ENCODE results near the gene GRAMD1B.

Gene GRAMD1B

DNA sequence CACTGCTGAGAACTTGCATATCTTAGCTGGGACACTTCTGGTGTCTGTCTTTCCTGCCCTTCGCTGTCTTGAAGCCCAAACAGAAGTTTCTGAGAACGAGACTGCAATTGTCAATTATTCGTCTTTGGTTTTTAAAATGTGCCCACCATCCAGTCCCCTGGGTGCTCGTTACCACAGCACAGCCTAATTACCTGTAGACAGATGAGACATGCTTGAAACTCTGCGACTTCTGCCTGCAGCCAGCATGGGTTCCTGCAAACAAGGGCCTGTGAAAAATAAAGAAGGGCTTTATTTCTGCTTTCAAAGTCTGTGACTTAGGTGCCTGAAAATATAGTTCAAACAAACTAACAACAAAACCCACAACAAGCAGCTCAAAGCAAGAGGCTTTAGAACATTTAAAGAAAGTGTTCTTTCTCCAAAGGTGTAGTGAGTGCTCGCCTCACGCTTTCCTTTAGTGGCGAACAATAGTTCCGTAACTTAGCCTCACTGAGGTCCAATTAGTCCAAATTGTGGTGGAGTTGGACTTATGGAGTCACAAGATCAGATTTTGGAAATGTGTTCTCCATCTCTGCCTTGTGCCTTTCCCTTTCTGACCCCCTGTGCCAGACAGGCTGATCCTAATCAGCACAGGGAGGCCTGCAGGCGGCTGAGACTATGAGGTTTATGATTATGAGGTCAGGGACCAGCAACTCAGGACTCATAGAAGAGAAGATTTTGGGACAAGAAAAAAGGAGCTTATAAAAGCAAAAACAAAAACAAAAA lies 20.4 kb upstream of the GRAMD1B start:
- FAIRE-seq = no peak

DNA sequence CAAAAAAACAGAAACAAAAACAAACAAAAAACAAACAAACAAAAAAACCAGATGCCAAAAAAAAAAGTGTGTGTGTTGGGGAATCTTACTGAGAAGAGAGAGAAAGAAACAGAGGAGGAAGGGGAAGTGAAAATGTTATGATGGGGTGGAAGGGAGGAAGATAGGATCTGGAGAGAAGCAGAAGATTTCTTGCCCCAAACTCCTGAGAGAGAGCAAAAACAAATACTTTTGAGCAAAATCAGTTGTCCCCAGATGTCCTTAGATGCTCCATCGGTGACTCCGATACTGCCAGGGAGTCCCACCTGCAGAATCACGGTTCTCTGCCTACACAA lies 19.9 kb upstream of the GRAMD1B start:
- FAIRE-seq = no peak

DNA sequence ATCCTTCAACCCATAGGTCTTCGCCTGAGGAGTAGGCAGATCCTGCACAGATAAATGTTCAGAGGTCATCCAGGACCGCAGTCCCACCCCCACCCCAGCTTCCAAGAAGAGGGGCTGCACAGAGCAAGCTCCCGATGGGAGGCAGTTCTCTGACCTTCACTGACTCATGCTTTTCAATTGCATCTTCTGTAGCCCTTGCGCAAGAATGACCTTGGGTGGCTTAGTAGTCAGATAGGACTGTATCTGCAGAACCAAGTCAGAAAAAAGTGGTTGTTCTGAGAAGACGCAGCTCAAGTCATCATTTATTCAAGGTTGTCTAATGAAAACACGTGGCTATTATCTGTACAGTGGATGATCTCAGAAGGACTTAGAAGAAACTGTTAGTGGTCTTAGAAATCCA lies 16.4 kb upstream of the GRAMD1B start:
- FAIRE-seq = no peak

GRCh38 chr11:123416566-123416965 lies 13.5 kb upstream of the GRAMD1B start:
- no peak for FAIRE-seq

- FAIRE-seq = no peak
These were observed 11.5 kb upstream of the GRAMD1B start for GRCh38 chr11:123418351-123419114.

DNA sequence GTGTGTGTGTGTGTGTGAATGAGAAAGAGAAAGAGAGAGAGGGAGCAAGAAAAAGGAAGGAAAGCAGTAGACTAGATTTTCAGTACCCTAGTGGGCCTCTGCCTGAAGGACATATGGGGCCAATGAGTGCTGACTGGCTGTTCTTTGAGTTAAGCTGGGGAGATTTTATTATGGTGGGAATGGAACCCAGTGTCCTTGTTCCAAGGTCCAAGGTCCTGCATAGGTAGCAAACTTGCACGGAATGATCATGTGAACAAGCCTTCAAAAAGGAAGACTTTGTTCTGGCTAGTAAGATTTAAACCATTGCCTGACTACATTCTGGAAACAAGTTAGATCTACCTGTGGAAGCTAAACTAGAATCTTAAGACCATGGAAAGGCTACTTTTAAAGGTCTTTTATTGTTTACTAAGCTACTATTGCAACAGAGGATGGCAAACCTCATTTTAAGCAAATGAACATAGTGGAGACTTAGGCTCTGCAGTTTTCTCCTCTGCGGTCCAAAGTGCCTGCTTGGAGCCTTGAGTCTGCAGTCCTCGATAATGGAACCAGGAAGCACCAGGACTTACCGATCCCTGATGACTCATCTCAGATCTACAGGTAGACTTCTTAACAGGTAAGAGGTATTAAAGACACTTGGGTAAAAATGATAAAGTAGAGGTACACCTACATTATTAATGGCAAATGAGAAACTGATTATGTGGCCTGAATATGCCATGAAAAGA lies 10.2 kb upstream of the GRAMD1B start:
- no peak for FAIRE-seq

DNA sequence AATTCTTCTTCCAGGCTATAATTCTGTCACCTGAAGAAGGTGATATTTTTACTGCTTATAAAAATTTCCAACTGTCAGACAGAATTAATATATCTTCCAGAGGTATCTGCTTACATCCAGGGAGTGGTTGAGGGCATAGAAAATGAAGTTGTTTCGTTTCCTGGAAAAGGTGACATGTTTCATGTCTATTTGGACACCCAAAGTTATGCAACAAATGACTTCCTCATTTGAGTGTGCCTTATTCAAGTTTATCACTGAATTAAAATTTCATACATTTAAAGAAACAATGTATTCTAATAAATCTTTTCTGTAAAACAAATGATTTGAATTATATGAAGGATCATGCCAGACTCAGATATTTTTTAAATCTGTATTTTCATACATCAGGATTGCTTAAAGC lies 8.5 kb upstream of the GRAMD1B start:
- FAIRE-seq = no peak

DNA sequence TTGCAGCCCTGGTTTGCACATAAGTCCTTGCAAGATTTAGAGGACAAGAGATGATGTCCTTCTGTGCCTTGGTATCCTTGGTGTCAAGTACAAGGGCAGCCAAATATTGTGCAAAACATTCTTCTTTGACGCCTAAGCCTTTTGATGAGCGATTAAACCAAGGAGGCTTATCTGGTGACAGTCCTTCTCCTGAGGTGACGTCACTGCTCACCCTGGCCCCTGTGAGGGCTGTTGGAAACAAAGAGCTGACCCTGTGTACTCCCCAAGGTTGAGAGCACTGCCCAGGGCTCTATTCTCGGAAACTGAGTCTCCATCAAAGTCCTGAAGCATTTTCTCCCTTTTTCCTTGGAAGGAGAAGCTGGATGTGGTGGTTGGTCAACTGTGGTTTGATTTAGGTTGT lies 4.7 kb upstream of the GRAMD1B start:
- no peak for FAIRE-seq

- FAIRE-seq = no peak
These were observed 3.3 kb upstream of the GRAMD1B start for GRCh38 chr11:123426789-123427188.

- no peak for FAIRE-seq
These were observed 2.7 kb upstream of the GRAMD1B start for GRCh38 chr11:123427405-123427804.

- FAIRE-seq = no peak
These were observed 1.9 kb upstream of the GRAMD1B start for GRCh38 chr11:123428116-123428715.

GRCh38 chr11:123429336-123429735 lies 733 bp upstream of the GRAMD1B start:
- FAIRE-seq = no peak

DNA sequence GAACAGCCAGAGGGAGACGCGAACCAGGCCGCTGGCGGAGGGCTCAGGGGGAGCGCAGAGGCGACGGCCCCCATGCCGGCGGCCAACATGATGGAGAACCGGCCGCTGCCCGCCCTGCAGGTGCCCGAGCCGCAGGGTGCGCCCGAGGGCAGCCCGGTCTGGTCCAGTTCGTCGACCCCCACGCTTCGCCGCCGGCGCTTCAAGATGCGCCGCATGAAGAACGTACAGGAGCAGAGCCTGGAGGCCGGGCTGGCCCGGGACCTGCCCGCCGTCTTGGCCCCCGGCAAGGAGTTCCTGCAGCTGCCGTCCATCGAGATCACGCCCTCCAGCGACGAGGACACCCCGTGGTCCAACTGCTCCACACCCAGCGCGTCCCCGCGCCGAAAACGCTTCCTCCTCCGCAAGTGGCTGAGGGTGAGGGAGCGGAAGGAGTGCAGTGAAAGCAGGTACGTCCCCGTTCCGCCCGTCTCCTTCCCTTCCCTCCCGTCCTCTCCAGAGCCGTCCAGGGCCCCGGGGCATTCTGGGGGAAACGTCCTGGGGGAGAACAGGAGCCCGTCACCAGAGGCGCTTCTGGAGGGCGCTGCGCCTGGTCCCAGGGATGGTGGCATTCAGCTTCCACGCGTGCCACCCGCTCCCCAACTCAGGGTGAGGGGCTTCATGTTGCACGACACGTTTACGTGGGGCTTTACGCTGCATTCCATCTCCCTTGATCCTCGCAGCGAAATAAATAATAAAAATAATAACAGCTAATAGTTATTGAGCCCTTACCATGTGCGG lies 840 bp downstream of the GRAMD1B start:
- FAIRE-seq = no peak

GRCh38 chr11:123431619-123432018 lies 1.6 kb downstream of the GRAMD1B start:
- FAIRE-seq = no peak

GRCh38 chr11:123434262-123434661 lies 4.2 kb downstream of the GRAMD1B start:
- FAIRE-seq = no peak

- FAIRE-seq = peak; percentile 100
These were observed 4.8 kb downstream of the GRAMD1B start for GRCh38 chr11:123434911-123435310.

DNA sequence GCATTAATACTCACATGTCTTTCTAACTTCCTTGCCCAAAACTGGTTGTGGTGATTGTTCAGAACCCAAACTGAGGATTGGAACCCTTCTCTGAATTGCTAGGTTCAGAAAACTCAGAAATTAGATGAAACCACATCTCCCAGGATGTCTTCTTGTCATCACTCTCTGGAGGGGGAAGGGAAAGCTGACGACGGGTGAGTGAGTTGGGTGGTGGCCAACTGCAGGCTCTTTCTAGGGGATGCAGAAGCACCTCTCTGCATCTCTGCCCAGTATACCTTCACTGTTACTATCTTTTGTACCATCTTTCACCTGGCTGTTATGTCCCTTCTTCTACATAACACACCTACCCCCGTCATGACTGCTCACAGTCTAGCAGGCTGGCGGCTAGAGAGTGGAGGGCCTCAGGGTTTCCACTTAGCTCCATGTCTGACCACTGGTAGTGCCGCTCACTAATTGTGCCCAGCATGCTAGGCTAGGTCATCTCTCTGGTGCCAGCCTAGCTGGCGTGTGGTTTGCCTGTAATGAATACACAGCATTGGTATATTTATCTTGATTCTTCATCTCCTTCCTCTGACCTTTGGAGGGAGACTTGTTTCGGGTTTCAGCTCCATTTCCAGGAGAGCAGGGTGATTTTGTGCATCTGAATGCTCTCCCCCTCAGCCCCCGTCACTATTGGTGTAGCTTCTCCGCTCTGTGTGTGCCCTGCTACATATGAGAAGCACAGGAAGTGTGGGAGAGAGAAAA lies 7.3 kb downstream of the GRAMD1B start:
- FAIRE-seq = no peak

- peak; percentile 99 for FAIRE-seq
These were observed 8.1 kb downstream of the GRAMD1B start for GRCh38 chr11:123438131-123438627.

DNA sequence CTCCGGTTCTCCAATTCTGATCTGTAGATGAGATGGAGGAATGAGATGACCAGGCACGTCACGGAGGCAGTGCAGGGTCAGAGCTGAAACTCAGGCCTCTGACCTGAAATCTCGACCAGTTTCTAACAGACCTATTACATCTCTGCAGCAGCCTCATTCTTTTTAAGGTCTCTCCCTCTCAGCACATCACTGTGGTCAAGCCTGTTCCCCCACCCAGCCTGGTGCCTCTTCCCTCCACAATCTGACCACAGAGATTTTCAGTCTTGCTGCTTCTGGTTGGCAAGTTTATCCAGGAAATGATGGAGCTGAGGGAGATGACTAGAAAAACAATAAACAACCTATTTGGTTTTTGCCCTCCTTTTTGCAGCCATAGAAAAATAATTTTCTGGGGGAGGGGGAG lies 9.5 kb downstream of the GRAMD1B start:
- no peak for FAIRE-seq

DNA sequence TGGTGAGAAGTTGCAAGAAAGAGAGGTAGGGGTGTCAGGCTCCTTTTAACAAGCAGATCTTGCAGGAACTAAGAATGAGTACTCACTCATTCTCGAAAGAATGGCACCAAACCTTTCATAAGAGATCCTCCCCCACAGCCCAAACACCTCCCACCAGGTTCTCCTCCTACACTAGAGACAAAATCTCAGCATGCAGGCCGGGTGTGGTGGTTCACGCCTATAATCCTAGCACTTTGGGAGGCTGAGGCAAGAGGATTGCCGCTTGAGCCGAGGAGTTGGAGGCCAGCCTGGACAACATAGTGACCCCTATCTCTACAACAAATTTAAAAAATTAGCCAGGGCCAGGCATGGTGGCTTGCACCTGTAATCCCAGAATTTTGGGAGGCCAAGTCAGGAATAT lies 11.1 kb downstream of the GRAMD1B start:
- no peak for FAIRE-seq

DNA sequence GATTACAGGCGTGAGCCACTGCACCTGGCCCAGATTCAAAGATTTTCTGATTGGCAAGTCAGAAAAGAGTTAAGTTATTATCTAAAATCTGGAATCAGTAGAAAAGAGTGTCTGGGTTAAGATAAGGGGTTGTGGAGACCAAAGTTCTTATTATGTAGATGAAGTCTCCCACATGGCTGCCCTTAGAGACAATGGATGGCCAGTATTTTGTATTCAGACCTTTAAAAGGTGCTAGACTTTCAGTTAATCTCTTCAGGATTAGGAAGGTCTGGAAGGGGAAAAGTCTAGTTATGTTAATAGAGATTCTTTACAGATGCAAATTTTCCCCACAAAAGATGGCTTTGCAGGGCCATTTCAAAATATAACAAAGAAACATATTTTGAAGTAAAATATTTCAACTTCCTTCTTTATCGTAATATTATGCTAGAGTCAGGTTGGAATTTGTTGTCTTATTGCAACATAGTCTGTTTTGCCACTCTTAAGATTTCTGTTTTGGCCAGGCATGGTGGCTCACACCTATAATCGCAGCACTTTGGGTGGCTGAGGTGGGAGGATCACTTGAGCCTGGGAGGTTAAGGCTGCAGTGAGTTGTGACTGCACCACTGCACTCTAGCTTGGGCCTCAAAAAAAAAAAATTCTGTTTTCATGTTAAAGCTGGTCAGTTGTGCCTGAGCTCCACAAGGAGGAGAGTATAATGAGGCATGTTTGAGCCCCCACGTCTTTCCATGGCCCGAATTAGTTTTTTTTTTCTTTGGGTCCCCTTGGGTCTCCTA lies 14.0 kb downstream of the GRAMD1B start:
- no peak for FAIRE-seq
